Measurements from ENCODE around the gene C11orf65. TPM values are rescaled to one million over a fixed set of nuclear protein-coding genes. Genes with fewer than 3 reads are reported as not detected.

Gene C11orf65
- total RNA-seq, 1 donor from 2014 or later, result 0.36 TPM

- Histone ChIP-seq H3K27me3 (ENCODE audit: low read depth) (no peaks in the 10 kb centered on the region), H3K36me3 (peaks cover 26% of the 10 kb centered on the region), H3K4me1 (no peaks in the 10 kb centered on the region), H3K9me3 (replicated peaks) (no peaks in the 10 kb centered on the region), H3K27ac (replicated peaks) (no peak overlapping the region), H3K4me3 (no peak overlapping the region)
- intact Hi-C loops (cut with micrococcal nuclease), result no loop called here
- TF ChIP-seq CTCF (IDR thresholded peaks at IDR 0.05; ENCODE audit: borderline replicate concordance), result no peak
- no peak for DNase-seq
Observed at GRCh38 chr11:108341654-108342053, 125.7 kb downstream of the C11orf65 start.

GRCh38 chr11:108340973-108341372 lies 126.4 kb downstream of the C11orf65 start:
- Histone ChIP-seq H3K36me3 (peaks cover 27% of the 10 kb centered on the region), H3K27me3 (ENCODE audit: low read depth) (no peaks in the 10 kb centered on the region), H3K9me3 (replicated peaks) (no peaks in the 10 kb centered on the region), H3K4me1 (no peaks in the 10 kb centered on the region), H3K27ac (replicated peaks) (no peak overlapping the region), H3K4me3 (no peak overlapping the region)
- intact Hi-C loops (cut with micrococcal nuclease), result no loop called here
- no peak for DNase-seq
- no peak for TF ChIP-seq CTCF (IDR thresholded peaks at IDR 0.05; ENCODE audit: borderline replicate concordance)

- DNase-seq, result no peak
- intact Hi-C loops (cut with micrococcal nuclease), result no loop called here
- Histone ChIP-seq H3K4me3 (no peak overlapping the region), H3K9me3 (replicated peaks) (no peaks in the 10 kb centered on the region), H3K27ac (replicated peaks) (no peak overlapping the region), H3K27me3 (ENCODE audit: low read depth) (no peaks in the 10 kb centered on the region), H3K36me3 (peaks cover 44% of the 10 kb centered on the region), H3K4me1 (no peaks in the 10 kb centered on the region)
- TF ChIP-seq CTCF (IDR thresholded peaks at IDR 0.05; ENCODE audit: borderline replicate concordance), result no peak
Observed at GRCh38 chr11:108338750-108339149, 128.6 kb downstream of the C11orf65 start.

- intact Hi-C loops (cut with micrococcal nuclease), result no loop called here
- Histone ChIP-seq H3K27ac (replicated peaks) (no peak overlapping the region), H3K36me3 (peaks cover 96% of the 10 kb centered on the region), H3K4me3 (no peak overlapping the region), H3K4me1 (no peaks in the 10 kb centered on the region), H3K27me3 (ENCODE audit: low read depth) (no peaks in the 10 kb centered on the region), H3K9me3 (replicated peaks) (no peaks in the 10 kb centered on the region)
- DNase-seq, result no peak
- no peak for TF ChIP-seq CTCF (IDR thresholded peaks at IDR 0.05; ENCODE audit: borderline replicate concordance)
Observed at GRCh38 chr11:108333403-108333899, 133.9 kb downstream of the C11orf65 start.

Other genes with a start within 250 kb of the C11orf65 start
- gene NPAT, start 244.9 kb downstream of the C11orf65 start, total RNA-seq, result 6.3 TPM
- 30.1 TPM for gene ATM, start 244.5 kb downstream of the C11orf65 start, total RNA-seq
- 11.9 TPM for gene POGLUT3, start 30.9 kb upstream of the C11orf65 start, total RNA-seq
- 0.88 TPM for gene EXPH5, start 126.2 kb upstream of the C11orf65 start, total RNA-seq
- gene DDX10, start 197.5 kb upstream of the C11orf65 start, total RNA-seq, result 11.7 TPM